ENCODE data around the gene ZBTB43. TPM values are rescaled to one million over a fixed set of nuclear protein-coding genes. Genes with fewer than 3 reads are reported as not detected.

The ZBTB43 gene
- total and polyA plus RNA-seq, 2 of the 4 experiments (the other 2 are of a cell fraction): 4.5 to 15.1 TPM

DNA sequence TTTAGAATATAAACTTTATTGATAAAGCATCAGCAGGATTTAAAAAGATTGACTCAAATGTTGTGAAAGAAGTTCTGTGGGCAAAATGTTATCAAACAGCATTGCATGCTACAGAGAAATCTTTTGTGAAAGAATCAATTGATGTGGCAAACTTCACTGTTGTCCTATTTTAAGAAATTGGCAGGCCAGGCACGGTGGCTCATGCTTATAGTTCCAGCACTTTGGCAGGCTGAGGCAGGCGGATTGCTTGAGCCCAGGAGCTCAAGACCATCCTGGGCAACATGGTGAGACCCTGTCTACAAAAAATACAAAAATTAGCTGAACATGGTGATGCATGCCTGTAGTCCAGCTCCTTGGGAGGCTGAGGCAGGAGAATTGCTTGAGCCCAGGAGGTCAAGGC, 17.4 kb downstream of the ZBTB43 start:
- Histone ChIP-seq H3K27ac (ENCODE audit: insufficient read depth, low read length) (no peak overlapping the region), H3K79me1 (ENCODE audit: low read depth in 1 of 2, low read length in 2 of 2) (peaks cover 32 to 48% of the 10 kb centered on the region in 2 experiments), H4K5ac (ENCODE audit: low read depth, low read length) (no peak overlapping the region), H3K27me3 (ENCODE audit: control insufficient read depth, insufficient read depth, low read length) (no peaks in the 10 kb centered on the region), H3K4ac (ENCODE audit: low read depth, low read length) (no peak overlapping the region), H3K4me3 (ENCODE audit: insufficient read depth, low read depth, low read length) (no peak overlapping the region), H2AK9ac (replicated peaks; ENCODE audit: low read depth, low read length, poor library complexity) (no peak overlapping the region), H3K18ac (ENCODE audit: low read depth, low read length) (no peak overlapping the region), H3K4me1 (ENCODE audit: control insufficient read depth, insufficient read depth, low read length) (no peaks in the 10 kb centered on the region), H2AK5ac (ENCODE audit: low read depth, low read length) (no peak overlapping the region), H2BK15ac (ENCODE audit: low read depth, low read length) (no peak overlapping the region), H3K9ac (ENCODE audit: low read depth, low read length) (no peak overlapping the region), H4K91ac (ENCODE audit: insufficient read depth, low read depth, low read length) (no peak overlapping the region), H2AFZ (replicated peaks; ENCODE audit: low read length, poor library complexity) (no peak overlapping the region), H3K36me3 (ENCODE audit: control insufficient read depth, insufficient read depth, low read length) (peaks cover 14% of the 10 kb centered on the region), H2BK20ac (ENCODE audit: low read depth, low read length) (no peak overlapping the region), H3K9me3 (ENCODE audit: control insufficient read depth, insufficient read depth, low read length) (peaks cover 12% of the 10 kb centered on the region), H3K23ac (ENCODE audit: low read depth, low read length) (no peak overlapping the region), H4K8ac (ENCODE audit: low read depth in 2 of 2, low read length in 2 of 2) (no peak overlapping the region), H4K20me1 (ENCODE audit: insufficient read depth, low read length) (peaks cover 23% of the 10 kb centered on the region), H2BK5ac (ENCODE audit: low read depth, low read length, poor library complexity, severe bottlenecking) (no peak overlapping the region), H3K14ac (replicated peaks; ENCODE audit: low read depth, low read length) (no peak overlapping the region), H3K56ac (ENCODE audit: extremely low read depth, insufficient read depth, low read length) (no peak overlapping the region), H3K9me1 (ENCODE audit: insufficient read depth, low read length) (no peaks in the 10 kb centered on the region; the same call in 1 of the 2 replicates), H3K4me2 (ENCODE audit: low read depth, low read length) (no peak overlapping the region), H2BK120ac (ENCODE audit: low read depth, low read length) (no peak overlapping the region)
- no peak for TF ChIP-seq RCOR1 (IDR thresholded peaks at IDR 0.05; ENCODE audit: insufficient replicate concordance, low read length)
- no peak for TF ChIP-seq CHD1 (IDR thresholded peaks at IDR 0.05; ENCODE audit: low read depth, low read length)
- no peak for TF ChIP-seq BHLHE40 (IDR thresholded peaks at IDR 0.05; ENCODE audit: low read depth, low read length)
- TF ChIP-seq FOS (IDR thresholded peaks at IDR 0.05; ENCODE audit: low read depth, low read length): no peak
- TF ChIP-seq, protein P1, sequence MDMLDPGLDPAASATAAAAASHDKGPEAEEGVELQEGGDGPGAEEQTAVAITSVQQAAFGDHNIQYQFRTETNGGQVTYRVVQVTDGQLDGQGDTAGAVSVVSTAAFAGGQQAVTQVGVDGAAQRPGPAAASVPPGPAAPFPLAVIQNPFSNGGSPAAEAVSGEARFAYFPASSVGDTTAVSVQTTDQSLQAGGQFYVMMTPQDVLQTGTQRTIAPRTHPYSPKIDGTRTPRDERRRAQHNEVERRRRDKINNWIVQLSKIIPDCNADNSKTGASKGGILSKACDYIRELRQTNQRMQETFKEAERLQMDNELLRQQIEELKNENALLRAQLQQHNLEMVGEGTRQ (IDR thresholded peaks at IDR 0.05; ENCODE audit: low read depth, low read length): no peak
- no peak for TF ChIP-seq POLR2A (IDR thresholded peaks at IDR 0.05; ENCODE audit: low read depth, low read length)
- TF ChIP-seq, protein P2, sequence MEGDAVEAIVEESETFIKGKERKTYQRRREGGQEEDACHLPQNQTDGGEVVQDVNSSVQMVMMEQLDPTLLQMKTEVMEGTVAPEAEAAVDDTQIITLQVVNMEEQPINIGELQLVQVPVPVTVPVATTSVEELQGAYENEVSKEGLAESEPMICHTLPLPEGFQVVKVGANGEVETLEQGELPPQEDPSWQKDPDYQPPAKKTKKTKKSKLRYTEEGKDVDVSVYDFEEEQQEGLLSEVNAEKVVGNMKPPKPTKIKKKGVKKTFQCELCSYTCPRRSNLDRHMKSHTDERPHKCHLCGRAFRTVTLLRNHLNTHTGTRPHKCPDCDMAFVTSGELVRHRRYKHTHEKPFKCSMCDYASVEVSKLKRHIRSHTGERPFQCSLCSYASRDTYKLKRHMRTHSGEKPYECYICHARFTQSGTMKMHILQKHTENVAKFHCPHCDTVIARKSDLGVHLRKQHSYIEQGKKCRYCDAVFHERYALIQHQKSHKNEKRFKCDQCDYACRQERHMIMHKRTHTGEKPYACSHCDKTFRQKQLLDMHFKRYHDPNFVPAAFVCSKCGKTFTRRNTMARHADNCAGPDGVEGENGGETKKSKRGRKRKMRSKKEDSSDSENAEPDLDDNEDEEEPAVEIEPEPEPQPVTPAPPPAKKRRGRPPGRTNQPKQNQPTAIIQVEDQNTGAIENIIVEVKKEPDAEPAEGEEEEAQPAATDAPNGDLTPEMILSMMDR (conservative IDR thresholded peaks at IDR 0.05; ENCODE audit: low read depth, low read length): no peak
- TF ChIP-seq, protein P3, sequence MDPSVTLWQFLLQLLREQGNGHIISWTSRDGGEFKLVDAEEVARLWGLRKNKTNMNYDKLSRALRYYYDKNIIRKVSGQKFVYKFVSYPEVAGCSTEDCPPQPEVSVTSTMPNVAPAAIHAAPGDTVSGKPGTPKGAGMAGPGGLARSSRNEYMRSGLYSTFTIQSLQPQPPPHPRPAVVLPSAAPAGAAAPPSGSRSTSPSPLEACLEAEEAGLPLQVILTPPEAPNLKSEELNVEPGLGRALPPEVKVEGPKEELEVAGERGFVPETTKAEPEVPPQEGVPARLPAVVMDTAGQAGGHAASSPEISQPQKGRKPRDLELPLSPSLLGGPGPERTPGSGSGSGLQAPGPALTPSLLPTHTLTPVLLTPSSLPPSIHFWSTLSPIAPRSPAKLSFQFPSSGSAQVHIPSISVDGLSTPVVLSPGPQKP (IDR thresholded peaks at IDR 0.05; ENCODE audit: borderline replicate concordance, low read depth, low read length): no peak
- TF ChIP-seq CEBPB (IDR thresholded peaks at IDR 0.05; ENCODE audit: low read depth, low read length): no peak
- no peak for TF ChIP-seq SMC3 (IDR thresholded peaks at IDR 0.05; ENCODE audit: low read depth, low read length)
- no peak for TF ChIP-seq MAZ (IDR thresholded peaks at IDR 0.05; ENCODE audit: borderline replicate concordance, low read depth, low read length)
- TF ChIP-seq MAFK (IDR thresholded peaks at IDR 0.05; ENCODE audit: low read depth, low read length): no peak
- in situ Hi-C loops (cut with MboI; ENCODE audit: low sequenced_read_pairs): no loop called here
- WGBS, 2 experiments (ENCODE audit: extremely low coverage in 2 of 2, insufficient read length in 1 of 2): 72% methylated on average over 2 of the region's 2 CpGs; no CpG with 5 or more reads in 1 of the 2 experiments
- POLR2A ChIA-PET (ENCODE audit: unreplicated experiment): interaction anchor here (0.6 kb wide), 1 partner anchor 609 kb away, joined by 14 read pairs; no protein-coding TSS in a partner anchor
- dilution Hi-C loops (cut with HindIII; ENCODE audit: low sequenced_read_pairs, unreplicated experiment): no loop called here
- no TSS peak for BruUV-seq (replicated peaks)
- intact Hi-C loops (cut with micrococcal nuclease): no loop called here
- DNase-seq (no peak), ATAC-seq (ENCODE audit: low read depth) (no peak)
- CTCF ChIA-PET: interaction anchor here (0.7 kb wide), 1 partner anchor 29 kb away, joined by 3 read pairs; no protein-coding TSS in a partner anchor

Data from IMR-90 (cell line).